ENCODE results near the gene ARHGAP8.
"Not testable (repeated sequence)": the region's sequence is repeated elsewhere in the genome, so short reads cannot be mapped to it uniquely, and the experiment has no call there.

ARHGAP8 gene

GRCh38 chr22:44837481-44837880 lies 85.1 kb downstream of the ARHGAP8 start:
- no peak for DNase-seq

GRCh38 chr22:44838316-44839016 lies 86.1 kb downstream of the ARHGAP8 start:
- no peak for DNase-seq

GRCh38 chr22:44839061-44839460 lies 86.7 kb downstream of the ARHGAP8 start:
- no peak for DNase-seq

- no peak for DNase-seq
Measured at GRCh38 chr22:44839721-44840120, 87.3 kb downstream of the ARHGAP8 start.

GRCh38 chr22:44840611-44841322 lies 88.4 kb downstream of the ARHGAP8 start:
- DNase-seq, result no peak

GRCh38 chr22:44842417-44842816 lies 90.0 kb downstream of the ARHGAP8 start:
- no peak for DNase-seq

- no peak for DNase-seq
Measured at GRCh38 chr22:44845191-44845590, 92.8 kb downstream of the ARHGAP8 start.

- DNase-seq, result no peak
Measured at GRCh38 chr22:44845796-44846720, 93.7 kb downstream of the ARHGAP8 start.

GRCh38 chr22:44846726-44847275 lies 94.4 kb downstream of the ARHGAP8 start:
- no peak for DNase-seq

- DNase-seq, result no peak
Measured at GRCh38 chr22:44847380-44847779, 95.0 kb downstream of the ARHGAP8 start.

- no peak for DNase-seq
Measured at GRCh38 chr22:44847892-44848291, 95.5 kb downstream of the ARHGAP8 start.

- DNase-seq, result no peak
Measured at GRCh38 chr22:44848296-44848741, 95.9 kb downstream of the ARHGAP8 start.

- no peak for DNase-seq
Measured at GRCh38 chr22:44848791-44849420, 96.5 kb downstream of the ARHGAP8 start.

GRCh38 chr22:44850946-44851345 lies 98.6 kb downstream of the ARHGAP8 start:
- no peak for DNase-seq

- DNase-seq, result not testable (repeated sequence)
Measured at GRCh38 chr22:44854641-44855040, 102.3 kb downstream of the ARHGAP8 start.

- DNase-seq, result no peak
Measured at GRCh38 chr22:44855855-44856254, 103.5 kb downstream of the ARHGAP8 start.

- not testable (repeated sequence) for DNase-seq
Measured at GRCh38 chr22:44858819-44859218, 106.4 kb downstream of the ARHGAP8 start.

GRCh38 chr22:44859641-44860040 lies 107.3 kb downstream of the ARHGAP8 start:
- DNase-seq, result no peak

GRCh38 chr22:44860311-44860710 lies 107.9 kb downstream of the ARHGAP8 start:
- no peak for DNase-seq

GRCh38 chr22:44861245-44861644 lies 108.9 kb downstream of the ARHGAP8 start:
- DNase-seq, result no peak

- DNase-seq, result no peak
Measured at GRCh38 chr22:44862281-44862680, 109.9 kb downstream of the ARHGAP8 start.
